ENCODE measurements around the gene MYO1D.

MYO1D gene

GRCh38 chr17:32504166-32504990 is 372.5 kb downstream of the MYO1D start:
- DNase-seq (ENCODE audit: low read depth in 2 of 2): no peak

DNA sequence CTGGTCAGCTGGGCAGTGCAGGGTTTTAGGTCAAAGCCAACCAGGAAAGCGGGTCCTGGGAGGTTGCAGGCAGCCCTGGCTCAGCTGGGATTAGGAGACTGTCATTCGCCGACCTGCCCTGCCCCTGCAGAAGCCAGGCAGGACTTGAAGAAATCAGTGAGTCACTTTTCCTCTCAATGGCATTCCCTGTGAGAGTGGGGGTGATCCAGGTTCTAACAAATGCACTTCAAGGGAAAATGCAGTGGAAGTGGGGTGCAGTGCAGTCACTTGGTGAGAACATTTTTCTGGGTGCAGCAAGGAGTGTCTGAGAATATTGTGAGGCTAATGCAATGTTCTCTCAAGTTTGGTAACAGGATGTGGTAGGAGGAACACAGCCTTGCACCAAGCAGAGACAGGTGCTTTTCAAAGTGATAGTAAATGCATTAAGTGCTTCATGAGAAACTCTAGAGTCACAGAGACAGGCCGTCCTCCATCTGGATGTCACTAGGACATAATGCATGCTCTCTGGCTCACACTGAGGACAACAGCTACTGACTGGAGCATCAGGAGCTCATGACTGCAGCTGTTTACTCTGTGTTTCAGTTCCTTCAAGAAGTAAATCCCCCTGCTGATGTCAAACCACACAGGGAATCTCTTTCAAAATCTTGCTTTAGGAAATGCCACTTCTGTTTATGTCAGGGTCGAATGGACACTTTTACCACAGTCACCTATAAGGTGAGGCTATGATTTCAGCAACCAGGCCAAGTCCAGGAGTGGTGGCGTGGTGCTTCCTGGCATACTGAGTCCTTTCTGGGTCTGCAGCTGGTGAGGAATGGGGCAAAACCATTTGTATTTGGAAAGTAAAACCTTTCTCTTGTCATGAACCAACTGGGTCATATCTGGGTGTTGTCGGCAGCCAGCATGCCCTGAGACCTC is 373.4 kb downstream of the MYO1D start:
- no peak for DNase-seq (ENCODE audit: low read depth in 2 of 2)

DNA sequence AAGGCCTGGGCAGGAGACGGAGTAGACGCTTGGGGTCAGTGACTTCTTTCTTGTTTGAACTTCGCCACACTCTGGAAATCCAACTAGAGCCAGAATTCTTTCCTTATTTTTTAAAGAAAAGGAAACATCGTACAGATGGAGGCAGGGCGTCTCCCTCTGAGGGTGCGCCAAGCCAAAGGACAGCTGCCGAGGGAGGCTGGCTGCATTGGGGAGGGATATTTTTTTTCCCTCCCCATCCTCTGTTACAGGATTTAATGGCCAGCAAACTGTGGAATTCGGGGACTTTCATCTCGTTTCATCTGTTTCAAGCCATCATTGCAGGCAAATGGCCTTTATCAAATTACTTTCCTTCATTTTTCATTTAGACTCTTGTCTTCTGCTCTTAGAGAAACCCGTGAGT is 374.2 kb downstream of the MYO1D start:
- DNase-seq (ENCODE audit: low read depth in 2 of 2): no peak

DNA sequence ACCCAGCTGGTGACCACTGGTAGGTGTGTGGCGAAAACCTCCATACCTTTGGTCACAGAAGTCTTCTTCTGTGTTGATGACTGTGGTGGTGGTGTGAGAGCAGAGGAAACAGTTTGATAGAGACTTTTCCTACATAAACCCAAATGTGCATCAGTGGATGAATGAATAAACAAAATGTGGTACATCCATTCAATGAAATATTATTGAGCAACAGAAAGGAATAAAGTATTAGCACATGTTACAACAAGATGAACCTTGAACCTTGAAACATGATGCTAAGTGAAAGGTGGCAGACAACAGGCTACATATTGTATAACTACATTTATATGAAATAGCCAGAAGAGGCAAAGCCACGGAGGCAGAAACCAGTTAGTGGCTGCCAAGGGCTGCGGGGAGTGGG is 374.9 kb downstream of the MYO1D start:
- DNase-seq (ENCODE audit: low read depth in 2 of 2): no peak

DNA sequence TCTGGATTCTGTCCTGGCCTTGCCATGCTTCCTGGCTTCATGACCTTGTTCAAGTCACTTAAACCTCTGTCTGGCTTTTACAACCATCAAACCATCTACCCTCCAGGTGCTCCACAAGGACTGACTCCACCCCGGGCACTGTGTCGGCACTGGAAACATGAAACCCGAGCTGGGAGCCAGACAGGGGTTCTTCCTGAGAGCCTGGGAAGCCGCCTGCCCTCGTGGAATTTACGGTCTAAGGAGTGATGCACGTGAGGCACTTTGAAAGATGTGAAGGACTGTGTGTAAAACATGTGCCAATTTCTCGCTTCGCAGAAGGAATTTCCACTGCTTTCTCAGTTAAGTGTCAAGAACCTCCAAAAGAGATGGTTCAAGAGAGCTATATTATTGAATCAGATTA is 378.5 kb downstream of the MYO1D start:
- no peak for DNase-seq (ENCODE audit: low read depth in 2 of 2)

GRCh38 chr17:32497431-32498205 is 379.3 kb downstream of the MYO1D start:
- no peak for DNase-seq (ENCODE audit: low read depth in 2 of 2)

DNA sequence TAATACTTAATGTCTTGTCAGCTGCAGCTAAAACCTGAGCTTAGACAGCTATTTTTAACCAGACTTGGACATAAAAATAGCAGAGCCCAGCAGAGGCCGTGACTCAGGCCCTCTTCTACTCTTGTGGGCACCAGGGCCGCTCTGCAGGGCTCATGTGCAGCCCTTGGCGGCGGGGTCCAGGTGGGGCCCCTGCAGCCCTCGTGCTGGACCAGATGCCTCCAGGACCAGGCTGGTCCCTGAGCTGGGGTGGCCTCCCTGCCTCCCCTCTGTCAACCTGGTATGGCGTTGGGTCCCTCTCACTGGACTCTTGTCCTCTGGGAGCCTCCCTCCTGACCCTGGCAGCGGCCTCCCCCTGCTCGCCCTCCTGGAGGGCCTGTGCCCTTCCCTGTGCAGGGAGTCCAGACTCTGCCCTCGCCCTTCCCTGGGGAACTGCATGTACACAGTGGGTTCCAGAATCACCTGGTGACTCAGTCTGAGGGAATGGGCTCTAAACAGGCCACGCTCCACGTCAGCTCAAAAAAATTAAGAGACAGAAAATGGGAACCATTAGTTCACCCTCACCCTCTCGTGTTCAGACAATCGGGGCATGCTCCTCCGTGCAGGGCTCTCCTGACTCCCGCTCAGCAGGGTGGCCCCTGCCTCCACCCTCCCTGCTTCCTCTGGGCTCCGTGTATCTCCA is 380.4 kb downstream of the MYO1D start:
- no peak for DNase-seq (ENCODE audit: low read depth in 2 of 2)

DNA sequence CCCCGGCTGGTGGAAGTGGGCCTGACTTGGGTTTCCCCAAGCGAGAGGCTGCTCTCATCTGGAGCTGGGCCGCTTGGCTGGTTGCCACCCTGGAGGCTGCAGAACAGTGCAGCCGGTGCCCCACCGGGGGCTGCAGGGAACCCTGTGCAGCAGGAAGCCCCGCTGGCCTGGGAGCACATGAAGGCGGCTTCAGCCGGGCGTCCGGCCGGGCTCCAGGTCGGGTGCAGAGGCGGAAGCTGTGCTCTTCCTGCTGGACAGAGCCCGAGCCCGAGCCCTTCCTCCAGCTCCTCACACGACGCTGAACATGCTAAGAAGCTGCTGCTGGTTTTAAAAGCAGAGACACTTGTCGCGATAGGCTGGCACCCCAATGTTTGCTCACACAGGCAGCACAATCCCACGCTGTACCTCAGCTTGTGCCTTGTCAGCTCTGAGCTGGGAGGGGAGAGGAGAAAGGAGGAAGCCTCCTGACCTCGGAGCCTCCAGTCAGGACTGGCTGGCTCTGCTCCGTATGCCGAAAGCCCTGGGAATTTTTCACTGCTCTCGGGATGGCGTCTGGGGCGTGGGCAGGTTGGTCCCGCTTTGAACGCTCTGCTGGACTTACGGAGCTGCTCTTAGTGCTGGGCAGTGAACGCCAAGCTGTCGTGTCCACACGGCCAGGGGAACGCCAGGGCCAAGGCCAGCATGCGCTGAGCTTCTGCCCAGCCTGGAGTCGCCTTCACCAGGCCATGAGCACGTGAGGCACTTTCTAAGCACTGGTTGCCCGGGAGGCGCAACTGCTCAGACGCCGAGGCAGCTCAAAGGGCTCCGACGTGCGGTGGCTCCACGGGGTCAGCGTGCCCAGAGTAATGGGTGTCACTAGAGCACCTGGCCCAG is 381.3 kb downstream of the MYO1D start:
- no peak for DNase-seq (ENCODE audit: low read depth in 2 of 2)

DNA sequence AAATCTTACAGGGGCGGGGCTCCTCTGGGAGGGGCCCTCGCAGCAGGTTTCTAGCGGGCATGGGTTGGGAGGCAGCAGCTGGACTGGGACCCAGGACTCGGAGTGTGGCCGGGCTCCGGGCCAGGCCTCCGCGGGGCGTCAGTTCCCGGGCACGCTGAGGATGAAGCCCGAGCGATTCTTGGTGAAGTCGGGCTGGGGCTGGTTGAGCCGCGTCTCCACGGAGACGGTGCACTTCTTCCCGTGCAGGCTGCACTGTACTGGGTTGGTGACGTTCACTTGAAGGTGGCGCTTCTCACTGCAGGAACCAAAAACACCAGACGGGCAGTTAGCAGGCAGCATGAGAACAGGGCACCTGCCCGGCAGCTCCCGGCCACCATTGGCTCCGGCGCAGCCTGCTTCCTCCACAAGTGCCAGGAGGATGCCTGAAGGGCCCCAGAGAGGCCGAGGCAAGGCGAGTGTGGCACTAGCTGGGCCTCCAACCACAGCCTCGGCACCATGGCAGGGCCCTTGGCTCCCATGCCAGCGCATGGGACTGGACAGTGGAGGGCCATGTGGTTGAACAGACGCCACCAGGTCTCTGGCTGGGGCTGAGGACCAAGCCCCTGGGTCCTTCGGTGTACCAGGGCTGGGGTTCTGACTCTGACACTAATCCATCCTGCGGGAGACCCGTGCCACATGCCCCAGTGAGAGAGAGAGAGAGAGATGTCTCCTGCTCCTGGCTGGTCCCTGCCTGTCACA is 382.1 kb downstream of the MYO1D start:
- no peak for DNase-seq (ENCODE audit: low read depth in 2 of 2)

GRCh38 chr17:32493976-32494513 is 382.9 kb downstream of the MYO1D start:
- no peak for DNase-seq (ENCODE audit: low read depth in 2 of 2)

GRCh38 chr17:32493571-32493970 is 383.4 kb downstream of the MYO1D start:
- no peak for DNase-seq (ENCODE audit: low read depth in 2 of 2)

GRCh38 chr17:32492648-32493289 is 384.2 kb downstream of the MYO1D start:
- no peak for DNase-seq (ENCODE audit: low read depth in 2 of 2)

GRCh38 chr17:32492264-32492589 is 384.7 kb downstream of the MYO1D start:
- DNase-seq (ENCODE audit: low read depth in 2 of 2): no peak

DNA sequence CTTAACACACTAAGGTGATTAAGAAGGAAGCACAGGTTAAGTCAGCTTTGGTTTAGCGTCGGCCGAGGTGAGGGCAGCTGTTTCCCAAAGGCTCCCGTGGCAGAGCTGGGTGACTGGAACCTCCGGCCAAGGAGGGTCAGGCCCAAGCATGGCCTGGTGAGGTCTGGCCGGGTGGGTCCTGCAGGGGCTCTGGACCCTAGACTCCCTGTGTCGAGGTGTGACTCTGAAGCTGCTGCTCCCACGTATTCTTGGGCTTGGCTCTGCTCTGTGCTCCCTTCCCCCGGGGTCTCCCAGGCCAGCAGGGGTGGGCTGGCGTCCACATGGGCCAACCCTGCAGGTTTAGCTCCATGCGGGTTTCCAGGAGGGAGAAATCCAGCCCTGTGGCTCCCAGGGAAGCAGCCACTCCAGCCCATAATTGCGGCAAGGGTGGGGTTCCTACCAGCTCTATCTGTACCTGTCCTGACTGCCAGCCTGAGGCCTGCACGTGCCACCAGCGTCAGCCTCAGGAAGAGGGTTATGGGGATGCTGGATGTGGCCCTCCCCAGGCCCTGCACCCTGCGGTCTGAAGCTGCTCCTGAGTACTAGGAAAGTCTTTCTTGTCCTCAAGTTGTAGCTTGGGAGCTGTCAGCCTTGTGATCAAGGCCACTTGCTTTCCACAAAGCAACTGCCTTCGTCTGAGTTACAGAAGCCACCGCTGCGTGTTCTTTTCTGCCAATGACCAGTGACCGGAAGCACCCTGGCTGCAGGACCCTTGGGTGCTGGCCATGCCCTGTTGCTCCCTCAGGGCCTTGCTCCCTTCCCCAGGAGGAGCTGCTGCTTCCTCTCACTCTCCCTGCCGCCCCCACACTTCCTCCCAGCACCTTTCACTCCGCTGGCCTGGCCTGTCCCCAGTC is 385.3 kb downstream of the MYO1D start:
- DNase-seq (ENCODE audit: low read depth in 2 of 2): no peak

GRCh38 chr17:32490101-32490482 is 386.8 kb downstream of the MYO1D start:
- DNase-seq (ENCODE audit: low read depth in 2 of 2): no peak

- DNase-seq (ENCODE audit: low read depth in 2 of 2): no peak
Measured at GRCh38 chr17:32489320-32490100, 387.4 kb downstream of the MYO1D start.

DNA sequence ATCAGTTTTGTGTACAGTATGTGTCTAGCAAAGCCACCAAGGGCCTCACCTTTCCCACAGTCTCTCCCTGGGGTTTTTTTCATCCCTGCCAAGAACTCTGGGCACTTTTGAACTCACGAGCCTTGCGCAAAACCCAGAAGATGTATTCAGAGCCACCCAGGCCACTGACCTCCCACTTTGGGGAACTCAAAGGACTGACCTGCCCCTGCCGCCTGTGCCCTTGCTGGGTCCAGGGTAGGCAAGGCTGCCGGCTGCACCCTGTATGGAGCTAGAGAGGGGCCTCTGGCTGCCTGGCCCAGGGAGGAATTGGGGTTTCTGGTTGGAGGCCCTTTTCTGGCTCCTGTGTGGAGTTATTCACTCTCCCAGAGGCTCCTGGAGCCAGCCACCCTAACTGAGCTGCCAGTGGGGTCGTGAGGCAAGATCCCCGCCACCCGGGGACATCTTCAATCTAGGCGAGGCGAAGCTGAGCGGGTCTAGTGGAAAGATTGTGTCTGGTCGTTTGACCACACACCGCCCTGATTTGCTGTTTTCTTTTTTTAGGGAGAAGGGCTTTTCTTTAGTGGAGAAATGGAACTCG is 388.2 kb downstream of the MYO1D start:
- DNase-seq (ENCODE audit: low read depth in 2 of 2): no peak

Measured in stimulated activated CD8-positive, alpha-beta memory T cell treated with anti-CD3 and anti-CD28 coated beads, Interleukin-2, amount 100 ng/mL, for 1 hour (primary cell).